Lower leg skin (tissue), 4 donors: ENCODE results near the gene MRPL10. TPM values are rescaled to one million over a fixed set of nuclear protein-coding genes. Genes with fewer than 3 reads are reported as not detected.
A peak's percentile ranks its signal among the peaks of the same experiment; 100 is the strongest.

Experiments used
- DNase-seq, 2 donors: peaks; one replicate each; pipeline ENCODE4 v3.0.0-alpha.2; 2019; ENCODE audit warnings: low spot score in 2 of 2
- H3K4me3 ChIP-seq: fragments of 200-600 bp; sonication (generic); 2 replicates; pipeline ENCODE4 v1.5.1; 2017; ENCODE audit warnings: mild to moderate bottlenecking, low read depth; ENCODE audit not compliant: poor library complexity, severe bottlenecking
- CTCF ChIP-seq, 3 donors: fragments of 450-650 bp; IDR thresholded peaks; one replicate each; pipeline ENCODE4 v1.5.1; 2016; ENCODE audit warnings: antibody characterized with exemption in 3 of 3, mild to moderate bottlenecking in 3 of 3, moderate library complexity in 2 of 3
- POLR2A ChIP-seq, 2 donors: fragments of 450-650 bp; IDR thresholded peaks; one replicate each; pipeline ENCODE4 v1.6.1; 2016 to 2017; ENCODE audit warnings: antibody characterized with exemption in 2 of 2, mild to moderate bottlenecking in 1 of 2, moderate library complexity in 1 of 2
- whole genome bisulfite sequencing, 2 donors: methylation state at CpG; one replicate each; pipeline ENCODE4 v1.1.5; 2018; 5-methylcytosine and 5-hydroxymethylcytosine counted together
- intact Hi-C: fragments of 100-400 bp; cut with DNase I; formaldehyde crosslinking; loops from one replicate; pipeline ENCODE4 v1.15.0; 2023; ENCODE audit warnings: low total_unique reads
- total RNA-seq, 4 donors: library from RNA; depleted of rRNA; stranded (reverse); fragments of >200 nt; gene quantifications; one replicate each; pipeline ENCODE4 v1.1.0, GENCODE V29; 2016

The MRPL10 gene
- total RNA-seq = 10 to 100 TPM; 25.3 to 35.4 (median 30.2) TPM

GRCh38 chr17:47831003-47831933 lies at the start of gene MRPL10, which contains the start of gene LRRC46:
MRPL10 (minus strand) TSS chr17:47831541; CDS start chr17:47831511, 30 bp downstream.
LRRC46 (plus strand) TSS chr17:47831670; CDS start chr17:47831990, 320 bp downstream.
- DNase-seq = peak; percentile 86 to 98
- WGBS, 2 donors = 0 to 1% methylated on average over 34 to 39 of the region's 42 CpGs
- intact Hi-C loops = no loop called here
- TF ChIP-seq POLR2A (IDR thresholded peaks at IDR 0.05) (peak in 1 of 2 donors; percentile 51), CTCF (IDR thresholded peaks at IDR 0.05) (no peak)
- peak within 1 kb of the TSS; percentile 55 for H3K4me3 ChIP-seq

- TF ChIP-seq POLR2A (IDR thresholded peaks at IDR 0.05) (no peak), CTCF (IDR thresholded peaks at IDR 0.05) (no peak)
- intact Hi-C loops = loop anchor here (2.0 kb wide), 1 partner anchor 43 kb away; no protein-coding TSS in a partner anchor
- no peak for DNase-seq
- WGBS, 2 donors = 80 to 88% methylated on average over 8 of the region's 8 CpGs
- no peak overlapping the region for H3K4me3 ChIP-seq
Observed at GRCh38 chr17:47879776-47880454, 48.6 kb upstream of the MRPL10 start.

GRCh38 chr17:47879028-47879585 lies 47.8 kb upstream of the MRPL10 start:
- no peak for TF ChIP-seq CTCF (IDR thresholded peaks at IDR 0.05)
- no peak for TF ChIP-seq POLR2A (IDR thresholded peaks at IDR 0.05)

GRCh38 chr17:47878203-47879027 lies 47.1 kb upstream of the MRPL10 start:
- no peak overlapping the region for H3K4me3 ChIP-seq
- TF ChIP-seq CTCF (IDR thresholded peaks at IDR 0.05) (no peak), POLR2A (IDR thresholded peaks at IDR 0.05) (no peak)
- DNase-seq = no peak
- 48 to 60% methylated on average over 9 to 10 of the region's 10 CpGs for WGBS, 2 donors
- intact Hi-C loops = no loop called here

More at GRCh38 chr17:47879028-47879585, 47.8 kb upstream of the MRPL10 start:
- intact Hi-C loops = no loop called here
- DNase-seq = no peak
- 73 to 76% methylated on average over 2 of the region's 2 CpGs for WGBS, 2 donors
- no peak overlapping the region for H3K4me3 ChIP-seq
